GM21423 (cell line): Measurements from ENCODE around the gene SRSF9.
"Not testable (repeated sequence)": the region's sequence is repeated elsewhere in the genome, so short reads cannot be mapped to it uniquely, and the experiment has no call there.

Source experiments
- ATAC-seq: cut with Tn5 transposase; IDR thresholded peaks from one replicate; pipeline ENCODE4 v1.9.1; 2021; ENCODE audit warnings: mild to moderate bottlenecking, moderate library complexity; ENCODE audit not compliant: unreplicated experiment

Gene SRSF9

DNA sequence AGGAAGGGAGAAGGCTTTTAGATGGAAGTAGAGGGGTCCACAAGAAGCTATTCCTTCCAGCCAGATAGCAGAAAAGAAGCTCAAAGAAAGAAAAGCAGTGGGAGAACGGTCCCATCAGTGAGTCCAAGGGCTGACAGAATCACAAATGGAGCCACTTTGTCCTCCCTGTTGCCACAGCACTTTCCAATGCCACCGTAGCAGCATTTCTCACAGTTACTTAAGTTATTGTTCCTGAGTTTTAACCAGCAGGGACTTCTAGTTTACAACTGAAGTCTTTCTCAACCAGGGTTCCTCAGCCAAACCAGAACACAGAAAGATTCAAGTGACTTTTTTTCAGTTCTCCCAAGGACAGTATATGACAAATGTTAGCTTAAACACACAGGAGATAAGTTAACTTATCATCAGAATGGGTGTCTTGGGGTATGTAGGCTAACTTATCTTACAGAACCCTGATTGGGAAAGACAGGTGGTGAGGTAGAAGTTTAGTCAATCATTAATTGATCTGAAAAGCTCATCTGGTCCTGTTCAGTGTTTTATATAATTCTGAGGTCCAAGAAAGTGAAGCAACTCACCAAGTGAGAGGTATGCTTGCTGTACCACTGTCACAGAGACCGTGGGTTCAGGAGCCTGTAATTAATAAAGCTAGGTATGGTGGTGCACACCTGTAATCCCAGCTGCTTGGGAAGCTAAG is 16.3 kb downstream of the SRSF9 start:
- ATAC-seq, result no peak

DNA sequence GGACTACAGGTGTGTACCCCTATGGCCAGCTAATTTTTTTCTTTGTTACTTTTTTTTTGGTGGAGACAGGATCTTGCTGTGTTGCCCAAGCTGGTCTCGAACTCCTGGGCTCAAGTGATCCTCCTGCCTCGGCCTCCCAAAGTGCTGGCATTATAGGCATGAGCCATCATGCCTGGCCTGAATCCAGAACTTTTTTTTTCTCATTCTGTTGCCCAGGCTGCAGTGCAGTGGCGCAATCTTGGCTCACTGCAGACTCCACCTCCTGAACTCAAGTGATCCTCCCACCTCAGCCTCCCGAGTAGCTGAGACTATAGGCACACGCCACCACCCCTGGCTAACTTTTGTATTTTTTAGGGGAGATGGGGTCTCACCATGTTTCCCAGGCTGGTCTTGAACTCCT is 17.0 kb downstream of the SRSF9 start:
- not testable (repeated sequence) for ATAC-seq

DNA sequence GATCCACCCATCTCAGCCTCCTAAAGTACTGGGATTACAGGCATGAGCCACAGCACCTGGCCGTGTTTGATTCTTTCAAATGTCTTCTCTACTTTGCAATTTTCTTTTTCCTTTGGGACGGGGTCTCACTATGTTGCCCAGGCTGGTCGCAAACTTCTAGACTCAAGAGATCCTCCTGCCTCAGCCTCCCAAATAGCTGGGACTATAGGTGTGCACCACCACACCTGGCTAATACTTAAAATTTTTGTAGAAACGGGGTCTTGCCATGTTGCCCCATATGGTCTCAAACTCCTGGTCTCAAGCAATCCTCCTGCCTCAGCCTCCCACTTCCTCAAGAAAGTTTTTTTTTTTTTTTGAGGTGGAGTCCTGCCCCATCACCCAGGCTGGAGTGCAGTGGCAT is 21.6 kb downstream of the SRSF9 start:
- no peak for ATAC-seq

DNA sequence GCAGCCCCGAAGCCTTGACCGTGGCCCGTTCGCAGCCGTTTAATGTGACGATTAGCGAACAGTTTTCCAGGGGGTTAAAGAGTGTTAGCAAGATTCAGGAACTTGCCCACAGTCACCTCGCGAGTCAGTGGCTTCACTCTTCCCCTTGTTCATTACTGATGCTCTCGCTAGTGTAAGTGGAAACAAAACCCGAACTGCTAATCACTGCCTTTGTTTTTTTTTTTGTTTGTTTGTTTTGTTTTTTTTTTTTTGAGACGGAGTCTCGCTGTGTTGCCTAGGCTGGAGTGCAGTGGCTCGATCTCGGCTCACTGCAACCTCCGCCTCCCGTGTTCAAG is 22.7 kb downstream of the SRSF9 start:
- ATAC-seq, result not testable (repeated sequence)

DNA sequence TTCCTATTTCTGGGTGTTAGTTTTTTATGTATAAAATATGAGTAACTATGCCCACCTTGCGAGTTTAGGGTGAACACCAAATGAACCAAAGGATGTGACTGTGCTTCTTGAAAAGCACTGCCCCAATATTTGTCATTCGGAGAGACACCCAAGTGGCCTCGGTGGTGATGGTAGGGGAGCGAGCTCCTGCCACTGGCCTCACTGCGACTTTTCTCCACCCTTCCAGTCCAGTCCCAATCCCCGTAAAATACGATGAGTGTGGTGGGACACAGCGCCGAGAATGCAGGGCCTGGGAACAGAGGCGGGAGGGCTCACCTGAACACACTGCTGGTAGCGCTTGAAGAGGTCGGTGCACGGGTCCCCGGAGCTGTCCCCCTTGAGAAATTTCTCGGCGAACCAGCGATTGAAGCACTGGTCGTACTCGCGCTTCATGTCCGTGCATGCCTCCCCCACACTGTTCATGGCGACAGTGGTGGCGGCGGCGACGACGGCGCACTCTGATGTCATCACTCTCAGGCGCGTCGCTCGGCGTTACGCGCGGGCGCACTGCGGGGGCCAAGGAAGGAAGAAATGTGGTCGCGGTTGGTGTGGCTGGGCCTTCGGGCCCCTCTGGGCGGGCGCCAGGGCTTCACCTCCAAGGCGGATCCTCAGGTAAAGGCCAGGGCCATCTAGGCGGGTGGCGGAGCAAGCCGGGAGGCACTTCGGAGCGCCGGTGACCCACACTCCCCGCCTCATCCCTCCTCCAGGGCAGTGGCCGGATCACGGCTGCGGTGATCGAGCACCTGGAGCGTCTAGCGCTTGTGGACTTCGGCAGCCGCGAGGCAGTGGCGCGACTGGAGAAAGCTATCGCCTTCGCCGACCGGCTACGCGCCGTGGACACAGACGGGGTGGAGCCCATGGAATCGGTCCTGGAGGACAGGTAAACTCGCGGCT is 23.4 kb downstream of the SRSF9 start, which contains the start of the genes GATC and TRIAP1:
Gene GATC (plus strand): TSS at position 534 of the 933 bp plus-strand sequence. CDS start 37 bp downstream, at position 571.
Gene TRIAP1 (minus strand): TSS at position 474 of the 933 bp plus-strand sequence. CDS start 12 bp downstream, at position 462.
- ATAC-seq, result peak; percentile 88

DNA sequence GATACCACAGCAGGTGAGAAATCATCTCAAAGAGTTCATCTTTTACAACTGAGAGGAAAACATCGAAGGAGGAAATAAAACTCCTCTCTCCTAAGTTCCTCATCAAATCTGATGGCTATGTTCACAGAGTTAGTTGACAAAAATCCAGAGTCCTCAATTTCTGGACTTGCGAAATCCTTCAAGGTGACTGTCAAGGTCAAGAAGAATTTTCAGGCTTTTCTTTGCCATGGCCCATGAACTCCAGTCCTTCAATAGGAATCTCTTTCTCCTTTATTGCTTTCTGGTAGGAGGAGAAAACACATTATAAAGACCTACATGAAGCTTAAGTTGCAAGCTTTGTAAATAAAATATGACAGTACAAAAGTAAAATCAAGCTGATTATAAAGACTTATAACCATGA is 24.9 kb downstream of the SRSF9 start:
- no peak for ATAC-seq

DNA sequence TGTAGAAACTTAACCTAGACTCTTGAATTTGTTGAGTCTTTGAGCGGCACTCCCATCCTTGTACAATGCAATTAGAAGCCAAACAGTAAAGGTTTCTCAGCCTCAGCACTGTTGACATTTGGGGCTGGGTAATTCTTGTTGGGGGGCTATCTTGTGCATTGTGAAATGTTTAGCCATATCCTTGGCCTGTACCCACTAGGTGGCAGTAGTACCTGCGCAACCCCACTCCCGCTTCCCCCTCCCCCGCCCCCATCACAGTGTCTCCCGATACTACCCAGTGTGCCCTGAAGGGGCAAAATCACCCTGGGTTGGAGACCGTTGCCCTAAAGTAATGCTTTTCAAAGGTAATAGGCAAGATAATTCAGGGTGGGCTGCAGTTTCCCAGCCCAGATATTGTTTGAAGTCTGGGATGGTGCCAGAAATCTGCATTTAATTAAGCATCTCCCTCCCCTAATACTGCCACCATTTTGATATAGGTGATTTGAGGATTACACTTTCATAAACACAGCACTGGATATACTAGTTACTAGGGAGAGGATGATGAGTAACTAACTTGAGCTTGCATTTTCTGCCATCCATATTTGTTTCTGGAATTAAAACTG is 29.8 kb downstream of the SRSF9 start:
- ATAC-seq, result no peak

DNA sequence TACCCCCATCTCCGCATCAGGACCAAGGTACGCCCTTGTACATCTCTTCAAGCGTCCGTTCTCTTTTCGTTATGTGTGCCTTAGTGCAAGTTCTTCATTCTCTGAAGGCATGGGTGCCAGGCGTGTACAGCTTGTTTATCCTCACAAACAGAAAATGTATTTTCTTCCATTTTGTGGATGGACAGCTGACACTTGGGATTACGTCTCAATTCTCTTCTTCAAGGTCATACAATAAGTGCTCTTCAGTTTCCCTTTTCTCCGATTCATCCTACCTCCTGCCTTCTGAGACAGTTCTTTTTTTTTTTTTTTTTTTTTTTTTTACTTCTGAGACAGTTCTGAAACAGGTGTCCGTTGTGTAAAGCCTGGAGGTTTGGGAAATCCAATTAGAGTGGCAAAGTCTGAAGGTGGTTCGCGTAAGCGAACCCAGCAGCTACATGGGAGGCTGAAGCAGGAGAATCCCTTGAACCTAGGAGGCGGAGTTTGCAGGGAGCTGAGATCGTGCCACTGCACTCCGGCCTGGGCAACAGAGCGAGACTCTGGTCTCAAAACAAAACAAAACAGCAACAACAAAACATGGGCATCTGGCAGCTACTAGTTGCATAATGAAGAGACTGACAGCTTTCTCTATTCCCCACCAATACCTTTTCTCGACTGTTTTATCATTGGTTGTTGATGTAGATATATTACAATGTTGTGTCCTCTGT is 30.9 kb downstream of the SRSF9 start:
- ATAC-seq, result peak; percentile 4

DNA sequence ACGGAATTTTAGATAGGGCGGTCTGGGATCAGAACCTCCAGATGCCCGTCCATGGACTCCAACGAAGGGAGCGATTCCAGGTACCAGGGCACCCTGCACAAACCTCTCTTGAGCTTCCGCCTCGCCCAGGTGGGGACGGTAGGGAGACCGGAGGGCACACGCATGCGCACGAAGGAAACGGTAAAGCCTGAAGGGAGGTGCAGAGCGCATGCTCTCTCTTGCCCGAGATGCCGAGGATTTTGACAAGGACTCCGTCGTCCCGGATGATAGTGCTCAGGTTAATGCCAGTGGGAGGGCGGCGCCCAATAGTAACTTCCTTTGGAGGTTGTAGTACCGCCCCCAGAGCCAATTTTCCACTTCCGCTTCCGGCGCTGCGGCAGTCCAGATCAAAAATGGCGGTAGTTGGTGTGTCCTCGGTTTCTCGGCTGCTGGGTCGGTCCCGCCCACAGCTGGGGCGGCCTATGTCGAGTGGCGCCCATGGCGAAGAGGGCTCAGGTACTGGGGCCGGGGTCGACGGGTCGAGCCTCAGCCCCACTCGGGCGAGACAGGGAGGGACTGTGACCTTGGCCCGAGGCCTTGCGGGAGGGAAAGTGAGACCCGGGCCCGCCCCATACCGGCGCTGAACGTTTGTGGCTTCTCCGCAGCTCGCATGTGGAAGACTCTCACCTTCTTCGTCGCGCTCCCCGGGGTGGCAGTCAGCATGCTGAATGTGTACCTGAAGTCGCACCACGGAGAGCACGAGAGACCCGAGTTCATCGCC is 31.6 kb downstream of the SRSF9 start, which contains the start of gene COX6A1:
Gene COX6A1 (plus strand): TSS at position 379 of the 760 bp plus-strand sequence. CDS start 14 bp downstream, at position 393.
- ATAC-seq, result peak; percentile 97

DNA sequence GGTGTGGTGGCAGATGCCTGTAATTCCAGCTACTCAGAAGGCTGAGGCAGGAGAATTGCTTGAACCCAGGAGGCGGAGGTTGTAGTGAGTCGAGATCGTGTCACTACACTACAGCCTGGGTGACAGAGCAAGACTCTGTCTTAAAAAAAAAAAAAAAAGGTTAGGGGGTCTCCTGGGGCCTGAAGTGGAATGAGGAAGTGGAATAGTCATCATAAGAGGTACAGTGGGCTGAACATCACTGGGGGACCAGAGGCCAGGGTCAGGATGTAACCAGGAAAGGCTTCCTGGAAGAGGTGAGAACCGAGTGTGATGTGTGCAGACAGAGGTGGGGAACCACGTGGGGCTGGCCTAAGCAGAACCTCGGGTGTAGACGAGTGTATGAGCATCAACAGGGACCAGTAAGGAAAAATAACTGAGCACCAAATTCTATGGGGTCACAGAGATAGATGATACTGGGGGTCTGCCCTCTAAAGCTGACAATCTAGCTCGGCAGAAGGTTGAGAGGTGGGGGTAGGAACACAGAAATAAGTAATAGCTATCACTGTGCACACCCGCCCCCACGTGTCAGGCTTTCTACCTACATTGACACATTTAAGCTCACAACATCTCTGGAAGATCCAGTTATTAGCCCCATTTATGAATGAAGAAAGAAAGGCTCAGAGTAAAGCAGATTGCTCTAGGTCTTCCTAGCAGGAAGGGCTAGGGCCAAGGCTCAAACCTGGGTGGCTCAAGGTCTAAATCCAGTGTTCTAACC is 36.6 kb downstream of the SRSF9 start:
- no peak for ATAC-seq

DNA sequence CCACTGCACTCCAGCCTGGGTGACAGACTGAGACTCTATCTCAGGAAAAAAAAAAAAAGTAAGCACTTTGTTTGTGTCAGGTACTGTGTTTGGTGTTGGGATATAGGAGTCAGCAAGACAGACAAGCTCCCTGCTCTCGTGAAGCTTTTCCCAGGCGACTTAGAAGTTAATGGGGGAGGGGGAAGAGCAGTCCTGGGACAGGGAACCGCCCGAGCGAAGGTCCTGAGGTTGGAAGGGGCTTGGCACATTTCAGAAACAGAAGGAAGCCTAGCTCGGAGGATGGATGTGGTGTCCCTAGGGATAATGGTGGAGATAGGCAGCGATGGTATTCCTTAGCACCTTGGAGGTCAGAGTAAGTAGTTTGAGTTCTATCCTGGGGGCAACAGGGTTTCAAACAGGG is 40.2 kb downstream of the SRSF9 start:
- no peak for ATAC-seq

DNA sequence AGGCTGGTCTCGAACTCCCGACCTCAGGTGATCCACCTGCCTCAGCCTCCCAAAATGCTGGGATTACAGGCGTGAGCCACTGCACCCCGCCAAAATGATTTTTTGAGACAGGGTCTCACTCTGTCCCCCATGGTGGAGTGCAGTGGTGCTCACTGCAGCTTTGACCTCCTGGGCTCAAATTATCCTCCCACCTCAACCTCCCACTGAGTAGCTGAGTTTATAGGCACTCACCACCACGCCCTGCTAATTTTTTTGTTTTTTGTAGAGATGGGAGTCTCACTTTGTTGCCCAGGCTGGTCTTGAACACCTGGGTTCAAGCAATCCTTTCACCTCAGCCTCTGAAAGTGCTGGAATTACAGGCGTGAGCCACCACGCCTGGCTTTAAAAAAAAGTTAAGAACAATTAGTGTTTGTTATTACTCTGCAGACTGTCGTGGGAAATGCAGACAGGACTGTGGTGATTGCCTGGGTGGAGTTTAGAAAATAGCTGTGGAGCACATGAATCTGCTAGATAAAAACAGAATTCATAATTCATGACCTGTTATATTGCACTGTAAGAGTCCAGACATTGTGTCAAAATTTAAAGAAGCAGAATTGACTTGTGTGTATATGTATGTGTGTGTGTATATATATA is 40.8 kb downstream of the SRSF9 start:
- ATAC-seq, result no peak

DNA sequence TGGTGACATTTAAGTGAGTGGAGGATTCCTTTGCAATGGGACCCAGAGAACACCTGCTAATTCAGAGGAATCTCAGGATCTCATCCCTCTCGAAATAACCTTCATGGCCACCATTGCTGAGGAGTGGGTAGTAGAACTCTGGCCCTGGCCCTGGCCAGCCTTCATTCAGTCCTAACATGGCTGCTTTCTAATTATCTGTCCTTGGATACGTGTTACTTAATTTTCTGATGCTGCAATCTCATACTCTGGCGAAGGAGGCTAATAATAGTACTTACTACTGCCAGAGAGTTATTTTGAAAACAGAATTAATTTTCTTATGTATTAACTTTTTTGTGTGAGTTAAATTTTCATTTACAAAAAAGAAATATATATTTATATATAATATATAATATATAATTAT is 43.8 kb downstream of the SRSF9 start:
- no peak for ATAC-seq

DNA sequence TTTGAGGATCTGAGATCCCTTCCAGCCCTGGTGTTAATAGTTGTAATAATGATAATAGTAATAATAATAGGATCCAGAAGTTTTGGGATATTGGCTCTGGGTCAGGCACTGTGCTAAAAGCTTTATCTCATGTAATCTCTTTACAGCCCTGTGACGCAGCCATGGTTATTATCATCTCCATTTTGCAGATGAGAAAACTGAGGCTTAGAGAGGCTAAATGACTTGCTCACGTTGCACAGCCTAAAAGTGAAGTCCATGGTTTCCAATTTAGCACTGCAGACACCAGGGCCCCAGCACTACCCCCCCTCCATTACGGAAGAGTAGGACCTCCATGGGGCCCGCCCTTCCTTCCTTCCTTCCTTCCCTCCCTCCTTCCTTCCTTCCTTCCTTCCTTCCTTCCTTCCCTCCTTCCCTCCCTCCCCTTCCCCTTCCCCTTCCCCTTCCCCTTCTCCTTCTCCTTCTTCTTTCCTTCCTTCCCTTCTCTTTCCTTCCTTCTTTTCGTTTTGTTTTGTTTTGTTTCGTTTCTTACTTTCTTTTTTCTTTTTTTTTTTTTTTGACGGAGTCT is 46.6 kb downstream of the SRSF9 start:
- ATAC-seq, result no peak

DNA sequence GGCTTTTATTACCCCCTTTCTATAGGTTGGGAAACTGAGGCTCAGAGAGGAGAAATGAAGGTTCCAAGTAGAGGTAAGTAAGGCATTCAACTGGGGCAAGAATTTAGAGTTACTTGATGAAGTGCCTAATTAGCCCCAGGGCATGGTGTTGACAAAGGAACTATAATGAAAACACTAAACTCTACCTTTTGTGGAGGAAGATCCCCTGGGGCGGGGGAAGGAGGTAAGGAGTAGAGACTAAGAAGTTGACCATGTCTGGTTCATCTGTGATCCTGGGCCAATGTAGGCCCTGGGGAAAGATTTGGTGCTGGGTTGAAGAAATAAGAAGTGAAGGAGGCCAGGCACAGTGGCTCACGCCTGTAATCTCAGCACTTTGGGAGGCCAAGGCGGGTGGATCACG is 47.8 kb downstream of the SRSF9 start:
- ATAC-seq, result no peak

DNA sequence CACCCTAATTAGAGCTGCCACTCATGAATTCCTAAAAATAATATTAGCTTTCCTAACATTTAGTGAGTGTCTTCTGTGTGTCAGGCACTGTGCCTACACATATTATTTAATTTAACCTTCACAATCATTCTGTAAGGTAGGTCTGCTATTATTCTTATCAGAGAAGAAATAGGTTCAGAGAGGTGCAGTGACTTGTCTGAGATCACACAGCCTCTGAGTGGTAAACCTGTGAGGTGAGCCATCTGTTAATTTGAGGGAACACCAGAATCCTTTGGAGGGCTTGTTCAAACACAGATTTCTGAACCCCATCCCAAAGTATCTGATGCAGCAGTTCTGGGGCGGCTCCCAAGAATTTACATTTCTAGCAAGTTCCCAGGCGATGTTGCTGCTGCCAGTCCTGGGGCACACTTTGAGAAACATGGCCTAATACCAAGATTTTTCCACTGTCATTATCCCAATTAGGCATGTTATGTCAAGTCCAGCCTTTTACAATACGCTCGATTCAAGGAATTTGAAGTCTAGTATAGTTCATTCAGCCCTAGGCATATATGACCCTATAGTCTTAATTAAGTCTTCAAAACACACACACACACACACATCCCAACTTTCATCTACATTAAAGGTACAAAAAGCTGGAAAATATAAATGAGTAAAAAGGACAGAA is 51.5 kb downstream of the SRSF9 start:
- no peak for ATAC-seq

DNA sequence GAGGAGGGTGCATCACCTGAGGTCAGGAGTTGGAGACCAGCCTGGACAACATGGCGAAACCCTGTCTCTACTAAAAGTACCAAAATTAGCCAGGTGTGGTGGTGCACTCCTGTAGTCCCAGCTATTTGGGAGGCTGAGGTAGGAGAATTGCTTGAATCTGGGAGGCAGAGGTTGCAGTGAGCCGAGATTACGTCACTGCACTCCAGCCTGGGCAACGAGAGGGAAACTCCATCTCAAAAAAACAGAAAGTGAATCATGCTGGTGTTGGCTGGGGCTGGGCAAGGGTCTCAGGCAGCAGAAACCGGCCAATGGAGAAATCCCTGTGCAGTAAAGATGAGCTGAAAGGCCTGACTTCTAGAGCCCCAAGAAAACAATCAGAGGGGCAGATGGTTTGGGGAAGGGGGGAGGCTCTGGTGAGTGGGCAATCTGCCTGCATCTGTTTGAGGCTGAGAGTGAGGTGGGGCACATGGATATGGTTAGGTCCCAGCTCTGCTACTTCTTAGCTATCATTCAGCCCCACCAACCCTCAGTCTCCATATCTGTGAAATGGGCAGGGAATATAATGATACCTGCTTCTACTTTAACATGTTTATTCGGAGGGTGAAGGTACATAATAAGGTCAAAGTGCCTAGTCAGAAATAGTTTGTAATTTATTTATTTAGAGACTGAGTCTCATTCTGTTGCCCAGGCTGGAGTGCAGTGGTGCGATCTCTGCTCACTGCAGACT is 52.9 kb downstream of the SRSF9 start:
- no peak for ATAC-seq
